Common myeloid progenitor, CD34-positive (primary cell): ENCODE results near the gene NDUFV1.

Source experiments
- CTCF ChIA-PET: fragments of 350-600 bp; sonication (Branson Sonifier 250); formaldehyde crosslinking; loops from one replicate; lab custom pipeline; 2021; ENCODE audit warnings: antibody characterized with exemption; lab: Charles Lee
- POLR2A ChIA-PET: fragments of 350-600 bp; sonication (Branson Sonifier 250); formaldehyde crosslinking; loops from one replicate; lab custom pipeline; 2021; ENCODE audit warnings: antibody characterized with exemption; lab: Charles Lee
- DNase-seq, 3 donors: peaks; one replicate each; pipeline versions ENCODE4 v3.0.0 to v3.0.0-alpha.2; 2013
- H3K27ac ChIP-seq, 2 experiments: 1 replicate in 1 of 2; 2 replicates in 1 of 2; pipeline ENCODE4 v1.7.0; 2013; ENCODE audit warnings: inconsistent platforms in 2 of 2, low read length in 2 of 2, mild to moderate bottlenecking in 2 of 2, low read depth in 1 of 2, moderate library complexity in 1 of 2; ENCODE audit not compliant: severe bottlenecking in 2 of 2, insufficient read depth in 1 of 2, poor library complexity in 1 of 2
- H3K27me3 ChIP-seq, 5 experiments: replicated peaks in 2 of 5; 1 replicate in 3 of 5; 2 replicates in 2 of 5; pipeline versions ENCODE4 v1.6.1 to v1.7.0; 2013; ENCODE audit warnings: low read length in 4 of 5, mild to moderate bottlenecking in 2 of 5, moderate library complexity in 2 of 5, inconsistent platforms in 1 of 5; ENCODE audit not compliant: insufficient read depth in 5 of 5, control insufficient read depth in 4 of 5
- H3K36me3 ChIP-seq, 4 experiments: 1 replicate in 2 of 4; 2 replicates in 2 of 4; pipeline versions ENCODE4 v1.6.1 to v1.7.0; 2013; ENCODE audit warnings: low read length in 3 of 4, control low read depth in 1 of 4, mild to moderate bottlenecking in 1 of 4; ENCODE audit not compliant: control insufficient read depth in 4 of 4, insufficient read depth in 4 of 4
- H3K4me1 ChIP-seq, 4 experiments: 1 replicate in 3 of 4; 2 replicates in 1 of 4; pipeline versions ENCODE4 v1.6.1 to v1.7.1; 2013; ENCODE audit warnings: low read length in 3 of 4, mild to moderate bottlenecking in 3 of 4, control low read depth in 1 of 4, inconsistent platforms in 1 of 4, moderate library complexity in 1 of 4; ENCODE audit not compliant: control insufficient read depth in 4 of 4, insufficient read depth in 4 of 4; ENCODE audit errors: control extremely low read depth in 1 of 4
- H3K4me3 ChIP-seq, 7 experiments: 1 replicate in 4 of 7; 2 replicates in 3 of 7; pipeline versions ENCODE4 v1.5.1 to v1.7.0; 2013; ENCODE audit warnings: mild to moderate bottlenecking in 7 of 7, low read length in 6 of 7, moderate library complexity in 6 of 7, inconsistent platforms in 2 of 7, low read depth in 2 of 7, control low read depth in 1 of 7; ENCODE audit not compliant: insufficient read depth in 4 of 7, control insufficient read depth in 1 of 7; ENCODE audit errors: extremely low read depth in 1 of 7
- H3K9me3 ChIP-seq, 5 experiments: 1 replicate in 4 of 5; 2 replicates in 1 of 5; pipeline versions ENCODE4 v1.6.1 to v1.7.1; 2013; ENCODE audit warnings: low read length in 4 of 5, mild to moderate bottlenecking in 2 of 5, inconsistent platforms in 1 of 5, low read depth in 1 of 5, moderate library complexity in 1 of 5; ENCODE audit not compliant: control insufficient read depth in 4 of 5, insufficient read depth in 2 of 5; ENCODE audit errors: control extremely low read depth in 1 of 5
- WGBS: methylation state at CpG from one replicate; pipeline ENCODE4 v1.1.5; 2013; ENCODE audit not compliant: insufficient coverage; 5-methylcytosine and 5-hydroxymethylcytosine counted together

Gene NDUFV1

GRCh38 chr11:67608486-67608885 lies 1.8 kb downstream of the NDUFV1 start:
- CTCF ChIA-PET = interaction anchor here (0.8 to 2.4 kb wide), 5 partner anchors 11 to 38 kb away, joined by 3 to 9 read pairs (median 4); partner anchors contain the start of gene NUDT8
- 98% methylated on average over 7 of the region's 8 CpGs for WGBS
- Histone ChIP-seq H3K36me3 (peaks cover 2 to 52% (median 31%) of the 10 kb centered on the region in 4 experiments), H3K4me3 (no peak overlapping the region), H3K27me3 (no peaks in the 10 kb centered on the region), H3K4me1 (peaks cover 2 to 36% (median 17%) of the 10 kb centered on the region in 4 experiments), H3K9me3 (no peaks in the 10 kb centered on the region), H3K27ac (peak overlapping the region in 1 of 2 experiments; percentile 14)
- POLR2A ChIA-PET = no interaction called here
- DNase-seq = no peak

GRCh38 chr11:67609316-67609715 lies 2.6 kb downstream of the NDUFV1 start:
- Histone ChIP-seq H3K4me3 (no peak overlapping the region), H3K9me3 (no peaks in the 10 kb centered on the region), H3K4me1 (peaks cover 2 to 42% (median 26%) of the 10 kb centered on the region in 4 experiments), H3K36me3 (peaks cover 2 to 52% (median 31%) of the 10 kb centered on the region in 4 experiments), H3K27me3 (no peaks in the 10 kb centered on the region), H3K27ac (no peak overlapping the region)
- ChIA-PET CTCF (interaction anchor here (0.9 to 2.4 kb wide), 5 partner anchors 10 to 37 kb away, joined by 3 to 9 read pairs (median 4); no protein-coding TSS in a partner anchor), POLR2A (no interaction called here)
- 99% methylated on average over 8 of the region's 10 CpGs for WGBS
- DNase-seq = no peak

- 96% methylated on average over 15 of the region's 15 CpGs for WGBS
- peaks cover 2 to 50% (median 36%) of the 10 kb centered on the region in 4 experiments for H3K4me1 ChIP-seq
- no peaks in the 10 kb centered on the region for H3K9me3 ChIP-seq
- no peaks in the 10 kb centered on the region for H3K27me3 ChIP-seq
- peaks cover 2 to 52% (median 31%) of the 10 kb centered on the region in 4 experiments for H3K36me3 ChIP-seq
- no peak overlapping the region for H3K27ac ChIP-seq
- no peak overlapping the region for H3K4me3 ChIP-seq
- CTCF ChIA-PET = interaction anchor here (1.0 to 1.6 kb wide), 2 partner anchors 26 to 38 kb away, joined by 3 read pairs; no protein-coding TSS in a partner anchor
- POLR2A ChIA-PET = no interaction called here
- no peak for DNase-seq
Measured at GRCh38 chr11:67610302-67610868, 3.6 kb downstream of the NDUFV1 start.

- Histone ChIP-seq H3K27ac (no peak overlapping the region), H3K27me3 (no peaks in the 10 kb centered on the region), H3K36me3 (peaks cover 2 to 52% (median 31%) of the 10 kb centered on the region in 4 experiments), H3K9me3 (no peaks in the 10 kb centered on the region), H3K4me3 (no peak overlapping the region), H3K4me1 (peaks cover 2 to 49% (median 42%) of the 10 kb centered on the region in 4 experiments)
- ChIA-PET CTCF (no interaction called here), POLR2A (no interaction called here)
- WGBS = 100% methylated on average over 14 of the region's 14 CpGs
- DNase-seq = no peak
Measured at GRCh38 chr11:67611165-67611564, 4.4 kb downstream of the NDUFV1 start.

GRCh38 chr11:67611704-67612587 lies 5.2 kb downstream of the NDUFV1 start:
- no peak for DNase-seq
- Histone ChIP-seq H3K4me3 (no peak overlapping the region), H3K36me3 (peaks cover 2 to 52% (median 31%) of the 10 kb centered on the region in 4 experiments), H3K4me1 (peaks cover 2 to 45% (median 42%) of the 10 kb centered on the region in 4 experiments), H3K27me3 (no peaks in the 10 kb centered on the region), H3K9me3 (no peaks in the 10 kb centered on the region), H3K27ac (no peak overlapping the region)
- WGBS = 98% methylated on average over 36 of the region's 37 CpGs
- ChIA-PET CTCF (interaction anchor here (1.2 to 8.7 kb wide), 2 partner anchors 18 to 22 kb away, joined by 4 to 81 read pairs; partner anchors contain the start of gene NUDT8), POLR2A (no interaction called here)

- 95% methylated on average over 10 of the region's 13 CpGs for WGBS
- Histone ChIP-seq H3K27me3 (no peaks in the 10 kb centered on the region), H3K4me3 (no peak overlapping the region), H3K4me1 (peaks cover 0 to 37% (median 34%) of the 10 kb centered on the region in 4 experiments), H3K9me3 (no peaks in the 10 kb centered on the region), H3K27ac (no peak overlapping the region), H3K36me3 (peaks cover 2 to 52% (median 31%) of the 10 kb centered on the region in 4 experiments)
- DNase-seq = no peak
- CTCF ChIA-PET = interaction anchor here (0.8 to 8.7 kb wide), 4 partner anchors 17 to 188 kb away, joined by 3 to 81 read pairs (median 11); partner anchors contain the start of genes GSTP1 and NUDT8
- POLR2A ChIA-PET = no interaction called here
Measured at GRCh38 chr11:67612751-67613150, 6.0 kb downstream of the NDUFV1 start.
